NCI-H510A treated with DMSO at 0.1 percent for 48 hours (cell line): ENCODE data around the gene TAF11L6.
"Not testable (repeated sequence)": the region's sequence is repeated elsewhere in the genome, so short reads cannot be mapped to it uniquely, and the experiment has no call there.

Experiments
- DNase-seq: peaks from one replicate; lab custom pipeline; 2025; lab: John Stamatoyannopoulos, UW

The TAF11L6 gene

GRCh38 chr5:17528369-17528768 lies at the start of gene TAF11L6:
Gene TAF11L6 (plus strand): TSS chr5:17528669.
- DNase-seq: not testable (repeated sequence)

- DNase-seq: no peak
Observed at GRCh38 chr5:17481378-17481777, 47.1 kb upstream of the TAF11L6 start.

GRCh38 chr5:17482790-17483189 lies 45.7 kb upstream of the TAF11L6 start:
- DNase-seq: no peak

GRCh38 chr5:17486464-17487173 lies 41.9 kb upstream of the TAF11L6 start:
- not testable (repeated sequence) for DNase-seq

GRCh38 chr5:17487174-17487512 lies 41.3 kb upstream of the TAF11L6 start:
- no peak for DNase-seq

GRCh38 chr5:17491257-17491656 lies 37.2 kb upstream of the TAF11L6 start:
- DNase-seq: not testable (repeated sequence)

- no peak for DNase-seq
Observed at GRCh38 chr5:17492770-17493169, 35.7 kb upstream of the TAF11L6 start.

GRCh38 chr5:17497446-17497845 lies 31.0 kb upstream of the TAF11L6 start:
- no peak for DNase-seq

- not testable (repeated sequence) for DNase-seq
Observed at GRCh38 chr5:17497931-17498330, 30.5 kb upstream of the TAF11L6 start, which contains the start of gene TAF11L2. Gene TAF11L2 (plus strand): TSS chr5:17498231.

- DNase-seq: no peak
Observed at GRCh38 chr5:17511775-17512325, 16.6 kb upstream of the TAF11L6 start.

- not testable (repeated sequence) for DNase-seq
Observed at GRCh38 chr5:17517526-17517925, 10.9 kb upstream of the TAF11L6 start.

GRCh38 chr5:17518067-17518466 lies 10.4 kb upstream of the TAF11L6 start, which contains the start of gene TAF11L3:
Gene TAF11L3 (plus strand): TSS chr5:17518367.
- not testable (repeated sequence) for DNase-seq

- not testable (repeated sequence) for DNase-seq
Observed at GRCh38 chr5:17519508-17519907, 9.0 kb upstream of the TAF11L6 start.

- DNase-seq: not testable (repeated sequence)
Observed at GRCh38 chr5:17521501-17521900, 7.0 kb upstream of the TAF11L6 start, which contains the start of gene TAF11L4. Gene TAF11L4 (plus strand): TSS chr5:17521801.

- not testable (repeated sequence) for DNase-seq
Observed at GRCh38 chr5:17524935-17525334, 3.5 kb upstream of the TAF11L6 start, which contains the start of gene TAF11L5. Gene TAF11L5 (plus strand): TSS chr5:17525235.

- DNase-seq: not testable (repeated sequence)
Observed at GRCh38 chr5:17526504-17526903, 2.0 kb upstream of the TAF11L6 start.
